Mesenchymal stem cell (in vitro differentiated cells and primary cell): ENCODE results near the gene KRTAP1-5.

ENCODE experiments used
- DNase-seq: peaks from one replicate; pipeline ENCODE4 v3.0.0-alpha.2; 2013
- H2AFZ ChIP-seq: one replicate; pipeline ENCODE4 v1.6.1; 2013; ENCODE audit warnings: low read depth, mild to moderate bottlenecking, control low read depth, inconsistent platforms, low read length, moderate library complexity
- H2AK5ac ChIP-seq: 2 replicates; pipeline ENCODE4 v1.6.1; 2013; ENCODE audit warnings: low read length, moderate library complexity, mild to moderate bottlenecking, inconsistent platforms; ENCODE audit not compliant: severe bottlenecking
- H2BK120ac ChIP-seq: one replicate; pipeline ENCODE4 v1.6.1; 2013; ENCODE audit warnings: low read depth, mild to moderate bottlenecking, inconsistent platforms, low read length, moderate library complexity
- H2BK12ac ChIP-seq, 2 experiments: one replicate each; pipeline ENCODE4 v1.6.1; 2013; ENCODE audit warnings: inconsistent platforms in 2 of 2, low read length in 2 of 2, mild to moderate bottlenecking in 2 of 2, moderate library complexity in 2 of 2, control low read depth in 1 of 2
- H2BK15ac ChIP-seq: one replicate; pipeline ENCODE4 v1.6.1; 2013; ENCODE audit warnings: mild to moderate bottlenecking, low read depth, inconsistent platforms; ENCODE audit not compliant: poor library complexity, severe bottlenecking
- H2BK5ac ChIP-seq: 2 replicates; pipeline ENCODE4 v1.6.1; 2013; ENCODE audit warnings: low read depth, mild to moderate bottlenecking, low read length, control low read depth, inconsistent platforms; ENCODE audit not compliant: poor library complexity, severe bottlenecking
- H3K14ac ChIP-seq, 2 experiments: one replicate each; pipeline ENCODE4 v1.6.1; 2013; ENCODE audit warnings: inconsistent platforms in 2 of 2, low read length in 2 of 2, control low read depth in 1 of 2, mild to moderate bottlenecking in 1 of 2, moderate library complexity in 1 of 2
- H3K18ac ChIP-seq, 2 experiments: one replicate each; pipeline ENCODE4 v1.6.1; 2013; ENCODE audit warnings: inconsistent platforms in 2 of 2, low read length in 2 of 2, control low read depth in 1 of 2, low read depth in 1 of 2, mild to moderate bottlenecking in 1 of 2
- H3K23ac ChIP-seq, 2 experiments: one replicate each; pipeline ENCODE4 v1.6.1; 2013; ENCODE audit warnings: inconsistent platforms in 2 of 2, low read length in 2 of 2, mild to moderate bottlenecking in 2 of 2, moderate library complexity in 2 of 2, control low read depth in 1 of 2
- H3K27ac ChIP-seq: 2 replicates; pipeline ENCODE4 v1.5.1; 2013; ENCODE audit warnings: mild to moderate bottlenecking, moderate library complexity, low read length, control low read depth, inconsistent platforms; ENCODE audit not compliant: poor library complexity, severe bottlenecking
- H3K27me3 ChIP-seq, 2 experiments: 2 replicates each; pipeline versions ENCODE4 v1.6.1 to v1.7.0; 2013; ENCODE audit warnings: low read length in 2 of 2, mild to moderate bottlenecking in 2 of 2, moderate library complexity in 2 of 2, control low read depth in 1 of 2, inconsistent platforms in 1 of 2; ENCODE audit not compliant: control insufficient read depth in 1 of 2, insufficient read depth in 1 of 2
- H3K36me3 ChIP-seq, 2 experiments: 2 replicates each; pipeline versions ENCODE4 v1.6.1 to v1.7.0; 2013; ENCODE audit warnings: low read length in 2 of 2, control low read depth in 1 of 2, inconsistent platforms in 1 of 2, low read depth in 1 of 2, mild to moderate bottlenecking in 1 of 2; ENCODE audit not compliant: insufficient read depth in 2 of 2, control insufficient read depth in 1 of 2
- H3K4ac ChIP-seq, 2 experiments: one replicate each; pipeline ENCODE4 v1.6.1; 2013; ENCODE audit warnings: inconsistent platforms in 2 of 2, low read length in 2 of 2, mild to moderate bottlenecking in 2 of 2, moderate library complexity in 2 of 2, control low read depth in 1 of 2, low read depth in 1 of 2
- H3K4me1 ChIP-seq: 2 replicates; pipeline ENCODE4 v1.6.1; 2013; ENCODE audit warnings: low read depth, low read length, control low read depth; ENCODE audit not compliant: control insufficient read depth, insufficient read depth
- H3K4me2 ChIP-seq: 2 replicates; pipeline ENCODE4 v1.6.1; 2013; ENCODE audit warnings: low read length, mild to moderate bottlenecking, inconsistent platforms; ENCODE audit not compliant: poor library complexity, severe bottlenecking
- H3K4me3 ChIP-seq, 2 experiments: 2 replicates each; pipeline versions ENCODE4 v1.5.1 to v1.7.0; 2013; ENCODE audit warnings: low read length in 2 of 2, mild to moderate bottlenecking in 2 of 2, control low read depth in 1 of 2, low read depth in 1 of 2; ENCODE audit not compliant: insufficient read depth in 1 of 2
- H3K79me1 ChIP-seq: replicated peaks from 2 replicates; pipeline ENCODE4 v1.6.1; 2013; ENCODE audit warnings: mild to moderate bottlenecking, control low read depth, low read length, inconsistent platforms; ENCODE audit not compliant: poor library complexity, severe bottlenecking
- H3K9ac ChIP-seq: 2 replicates; pipeline ENCODE4 v1.7.0; 2013; ENCODE audit warnings: mild to moderate bottlenecking, low read length, moderate library complexity
- H3K9me3 ChIP-seq: 2 replicates; pipeline ENCODE4 v1.7.0; 2013; ENCODE audit warnings: mild to moderate bottlenecking, low read length; ENCODE audit not compliant: control insufficient read depth
- H4K8ac ChIP-seq: one replicate; pipeline ENCODE4 v1.6.1; 2013; ENCODE audit warnings: inconsistent platforms, mild to moderate bottlenecking, low read length, moderate library complexity
- H4K91ac ChIP-seq: one replicate; pipeline ENCODE4 v1.6.1; 2013; ENCODE audit warnings: mild to moderate bottlenecking, low read length, inconsistent platforms
- WGBS: methylation state at CpG from one replicate; pipeline ENCODE4 v1.1.7; 2013; ENCODE audit warnings: mixed read lengths; 5-methylcytosine and 5-hydroxymethylcytosine counted together

KRTAP1-5 gene

DNA sequence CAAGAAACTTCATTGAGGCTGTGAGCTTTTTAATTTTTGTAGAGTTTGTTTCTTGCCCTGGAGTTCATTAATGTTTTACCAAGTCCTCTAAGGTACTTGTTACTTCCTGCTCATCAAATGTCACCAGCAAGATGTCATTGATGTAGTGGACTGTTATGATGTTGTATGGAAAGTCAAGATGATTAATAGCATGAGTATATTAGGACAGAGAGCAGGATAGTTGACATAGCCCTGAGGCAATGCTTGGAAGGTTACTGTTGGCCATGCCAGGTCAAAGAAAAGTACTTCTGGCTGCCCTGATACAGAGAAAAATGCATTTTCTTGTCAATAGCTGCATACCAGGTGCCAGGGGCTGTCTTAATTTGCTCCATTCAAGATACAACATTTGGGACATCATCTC lies 6.7 kb downstream of the KRTAP1-5 start:
- Histone ChIP-seq H3K4me1 (peaks cover 1% of the 10 kb centered on the region), H3K27me3 (no peaks in the 10 kb centered on the region), H2BK15ac (no peak overlapping the region), H4K91ac (no peak overlapping the region), H3K14ac (no peak overlapping the region), H3K27ac (no peak overlapping the region), H3K4me3 (no peak overlapping the region), H3K79me1 (no peaks in the 10 kb centered on the region), H3K23ac (no peak overlapping the region), H3K4ac (no peak overlapping the region), H2BK12ac (no peak overlapping the region), H2BK5ac (no peak overlapping the region), H3K18ac (no peak overlapping the region), H2BK120ac (no peak overlapping the region), H3K4me2 (no peak overlapping the region), H4K8ac (no peak overlapping the region), H3K9me3 (no peaks in the 10 kb centered on the region), H2AK5ac (no peak overlapping the region), H3K36me3 (no peaks in the 10 kb centered on the region), H2AFZ (no peak overlapping the region), H3K9ac (no peak overlapping the region)
- no peak for DNase-seq

- H3K36me3 ChIP-seq: no peaks in the 10 kb centered on the region
- H2BK15ac ChIP-seq: no peak overlapping the region
- H3K23ac ChIP-seq: no peak overlapping the region
- H3K27me3 ChIP-seq: no peaks in the 10 kb centered on the region
- no peak overlapping the region for H2BK12ac ChIP-seq
- no peak overlapping the region for H3K9ac ChIP-seq
- H2AFZ ChIP-seq: no peak overlapping the region
- H3K4ac ChIP-seq: no peak overlapping the region
- no peak for DNase-seq
- no peaks in the 10 kb centered on the region for H3K79me1 ChIP-seq
- 97% methylated on average over 3 of the region's 3 CpGs for WGBS
- peaks cover 1% of the 10 kb centered on the region for H3K4me1 ChIP-seq
- H3K4me2 ChIP-seq: no peak overlapping the region
- no peak overlapping the region for H3K14ac ChIP-seq
- H3K9me3 ChIP-seq: no peaks in the 10 kb centered on the region
- H2BK5ac ChIP-seq: no peak overlapping the region
- H2BK120ac ChIP-seq: no peak overlapping the region
- H3K4me3 ChIP-seq: no peak overlapping the region
- no peak overlapping the region for H4K91ac ChIP-seq
- no peak overlapping the region for H3K18ac ChIP-seq
- H2AK5ac ChIP-seq: no peak overlapping the region
- H3K27ac ChIP-seq: no peak overlapping the region
- H4K8ac ChIP-seq: no peak overlapping the region
Observed at GRCh38 chr17:41019415-41019814, 7.6 kb downstream of the KRTAP1-5 start.

- H3K79me1 ChIP-seq: no peaks in the 10 kb centered on the region
- H3K23ac ChIP-seq: no peak overlapping the region
- no peak overlapping the region for H2BK15ac ChIP-seq
- H3K27ac ChIP-seq: no peak overlapping the region
- H3K4me2 ChIP-seq: no peak overlapping the region
- DNase-seq: no peak
- no peaks in the 10 kb centered on the region for H3K27me3 ChIP-seq
- no peak overlapping the region for H2BK12ac ChIP-seq
- WGBS: 92% methylated on average over 3 of the region's 3 CpGs
- no peaks in the 10 kb centered on the region for H3K36me3 ChIP-seq
- H3K4me3 ChIP-seq: no peak overlapping the region
- H3K14ac ChIP-seq: no peak overlapping the region
- peak overlapping the region; percentile 53 for H2AK5ac ChIP-seq
- H3K4me1 ChIP-seq: peaks cover 1% of the 10 kb centered on the region
- H2BK5ac ChIP-seq: no peak overlapping the region
- no peak overlapping the region for H3K9ac ChIP-seq
- H3K9me3 ChIP-seq: no peaks in the 10 kb centered on the region
- no peak overlapping the region for H3K4ac ChIP-seq
- H2BK120ac ChIP-seq: no peak overlapping the region
- no peak overlapping the region for H2AFZ ChIP-seq
- H4K8ac ChIP-seq: no peak overlapping the region
- H3K18ac ChIP-seq: no peak overlapping the region
- H4K91ac ChIP-seq: no peak overlapping the region
Observed at GRCh38 chr17:41018541-41018940, 8.5 kb downstream of the KRTAP1-5 start.

GRCh38 chr17:41016578-41017215 lies 10.3 kb downstream of the KRTAP1-5 start:
- Histone ChIP-seq H2BK12ac (no peak overlapping the region), H3K18ac (no peak overlapping the region), H2BK120ac (no peak overlapping the region), H3K4me3 (no peak overlapping the region), H2AFZ (no peak overlapping the region), H3K27ac (no peak overlapping the region), H3K79me1 (no peaks in the 10 kb centered on the region), H3K27me3 (no peaks in the 10 kb centered on the region), H3K9me3 (no peaks in the 10 kb centered on the region), H3K4ac (no peak overlapping the region), H2AK5ac (no peak overlapping the region), H3K23ac (no peak overlapping the region), H2BK5ac (no peak overlapping the region), H3K9ac (no peak overlapping the region), H2BK15ac (no peak overlapping the region), H4K8ac (no peak overlapping the region), H3K4me1 (peaks cover 1% of the 10 kb centered on the region), H3K36me3 (no peaks in the 10 kb centered on the region), H3K4me2 (no peak overlapping the region), H3K14ac (no peak overlapping the region), H4K91ac (no peak overlapping the region)
- 90% methylated on average over 13 of the region's 13 CpGs for WGBS
- no peak for DNase-seq
